ENCODE measurements around the gene CACNA1S. TPM values are rescaled to one million over a fixed set of nuclear protein-coding genes. Genes with fewer than 3 reads are reported as not detected.

Gene CACNA1S
- total RNA-seq, 1 experiment from 2014 or later: 0.02 TPM

- Mint-ChIP-seq H3K27ac (no peak overlapping the region), H3K4me3 (no peak overlapping the region), H3K4me1 (peaks cover 6% of the 10 kb centered on the region; the same call in 1 of the 2 replicates), H3K9me3 (no peaks in the 10 kb centered on the region), H3K27me3 (ENCODE audit: low read depth) (no peaks in the 10 kb centered on the region), H3K36me3 (no peaks in the 10 kb centered on the region)
- ATAC-seq (peak; percentile 97), DNase-seq (ENCODE audit: low spot score) (peak; percentile 76)
- CTCF ChIA-PET: interaction anchor here (0.5 to 3.3 kb wide), 47 partner anchors 9 to 501 kb away, joined by 3 to 124 read pairs (median 4); partner anchors contain the start of genes ASCL5, CACNA1S, KIF21B and TMEM9
- POLR2A ChIA-PET: interaction anchor here (0.5 to 1.1 kb wide), 2 partner anchors 9 to 27 kb away, joined by 3 to 4 read pairs; no protein-coding TSS in a partner anchor
- TF ChIP-seq CTCF (IDR thresholded peaks at IDR 0.05) (peak; percentile 35; the same call in 1 of the 2 replicates), ZBTB21 (CRISPR knock-in tag; IDR thresholded peaks at IDR 0.05; ENCODE audit: borderline replicate concordance) (no peak)
Measured at GRCh38 chr1:201085902-201086735, 26.1 kb downstream of the CACNA1S start.

GRCh38 chr1:201084295-201084694 is 27.9 kb downstream of the CACNA1S start:
- DNase-seq (ENCODE audit: low spot score) (no peak), ATAC-seq (no peak)
- Mint-ChIP-seq H3K36me3 (no peaks in the 10 kb centered on the region), H3K4me1 (peaks cover 2% of the 10 kb centered on the region; the same call in 1 of the 2 replicates), H3K9me3 (no peaks in the 10 kb centered on the region), H3K27ac (no peak overlapping the region), H3K4me3 (no peak overlapping the region), H3K27me3 (ENCODE audit: low read depth) (no peaks in the 10 kb centered on the region)
- CTCF ChIA-PET: interaction anchor here (1.2 to 3.3 kb wide), 4 partner anchors 29 to 112 kb away, joined by 4 to 36 read pairs (median 12); no protein-coding TSS in a partner anchor
- POLR2A ChIA-PET: no interaction called here
- TF ChIP-seq ERG (CRISPR knock-in tag; IDR thresholded peaks at IDR 0.05): no peak
- TF ChIP-seq ZMAT4 (CRISPR knock-in tag; IDR thresholded peaks at IDR 0.05): no peak
- no peak for TF ChIP-seq GABPB1 (CRISPR knock-in tag; IDR thresholded peaks at IDR 0.05)
- no peak for TF ChIP-seq PRDM15 (CRISPR knock-in tag; IDR thresholded peaks at IDR 0.05)
- TF ChIP-seq SP1 (CRISPR knock-in tag; conservative IDR thresholded peaks at IDR 0.05): no peak
- no peak for TF ChIP-seq FOXK1 (CRISPR knock-in tag; IDR thresholded peaks at IDR 0.05)
- TF ChIP-seq ZNF138 (CRISPR knock-in tag; conservative IDR thresholded peaks at IDR 0.05): no peak
- no peak for TF ChIP-seq AR (CRISPR knock-in tag; IDR thresholded peaks at IDR 0.05)
- no peak for TF ChIP-seq GTF2I (CRISPR knock-in tag; conservative IDR thresholded peaks at IDR 0.05)
- no peak for TF ChIP-seq ZNF219 (CRISPR knock-in tag; IDR thresholded peaks at IDR 0.05; ENCODE audit: borderline replicate concordance)
- TF ChIP-seq MYBL2 (CRISPR knock-in tag; IDR thresholded peaks at IDR 0.05): no peak
- TF ChIP-seq NR2C2 (CRISPR knock-in tag; IDR thresholded peaks at IDR 0.05): no peak
- no peak for TF ChIP-seq TEAD4 (CRISPR knock-in tag; IDR thresholded peaks at IDR 0.05)

Data from WTC11 (cell line).